Measurements from ENCODE around the gene HDGFL3.
"Not testable (repeated sequence)": the region's sequence is repeated elsewhere in the genome, so short reads cannot be mapped to it uniquely, and the experiment has no call there.

HDGFL3 gene

GRCh38 chr15:83170474-83171165, 37.0 kb downstream of the HDGFL3 start:
- H3K4me3 ChIP-seq (ENCODE audit: low read length), result no peak overlapping the region
- no peak for TF ChIP-seq ZNF274 (IDR thresholded peaks at IDR 0.05; ENCODE audit: low read depth, low read length)

- H3K4me3 ChIP-seq (ENCODE audit: low read length), result not testable (repeated sequence)
These were observed 38.0 kb downstream of the HDGFL3 start for GRCh38 chr15:83169576-83169975.

DNA sequence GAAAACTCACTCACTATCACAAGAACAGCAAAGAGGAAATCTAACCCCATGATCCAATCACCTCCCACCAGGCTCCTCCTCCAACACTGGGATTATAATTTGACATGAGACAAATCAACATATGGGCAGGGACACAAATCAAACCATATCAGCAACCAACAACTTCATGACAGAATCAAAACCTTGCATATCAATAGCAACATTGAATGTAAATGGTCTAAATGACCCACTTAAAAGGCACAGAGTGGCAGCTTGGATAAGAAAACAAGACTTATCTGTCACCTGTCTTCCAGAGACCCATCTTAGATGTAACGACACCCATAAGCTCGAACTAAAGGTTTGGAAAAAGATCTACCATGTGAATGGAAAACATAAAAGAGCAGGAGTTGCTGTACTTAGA, 40.8 kb downstream of the HDGFL3 start:
- no peak for TF ChIP-seq ZNF274 (IDR thresholded peaks at IDR 0.05; ENCODE audit: low read depth, low read length)
- H3K4me3 ChIP-seq (ENCODE audit: low read length), result no peak overlapping the region

DNA sequence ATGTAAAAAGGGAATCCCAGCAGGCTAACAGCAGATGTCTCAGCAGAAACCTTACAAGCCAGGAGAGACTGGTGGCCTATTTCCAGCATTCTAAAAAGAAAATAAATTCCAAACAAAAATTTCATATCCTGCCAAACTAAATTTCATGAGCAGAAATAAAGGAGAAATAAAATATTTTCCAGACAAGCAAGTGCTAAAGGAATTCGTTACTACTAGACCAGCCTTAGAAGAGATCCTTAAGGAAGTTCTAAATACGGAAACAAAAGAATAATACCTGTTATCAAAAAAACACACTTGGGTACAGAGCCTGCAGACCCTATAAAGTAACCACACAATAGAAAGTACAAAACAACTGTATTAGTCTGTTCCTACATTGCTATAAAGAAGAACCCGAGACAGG, 41.4 kb downstream of the HDGFL3 start:
- no peak for TF ChIP-seq ZNF274 (IDR thresholded peaks at IDR 0.05; ENCODE audit: low read depth, low read length)
- no peak overlapping the region for H3K4me3 ChIP-seq (ENCODE audit: low read length)

- H3K4me3 ChIP-seq (ENCODE audit: low read length), result no peak overlapping the region
- no peak for TF ChIP-seq ZNF274 (IDR thresholded peaks at IDR 0.05; ENCODE audit: low read depth, low read length)
These were observed 42.7 kb downstream of the HDGFL3 start for GRCh38 chr15:83164771-83165404.

- TF ChIP-seq ZNF274 (IDR thresholded peaks at IDR 0.05; ENCODE audit: low read depth, low read length), result no peak
- H3K4me3 ChIP-seq (ENCODE audit: low read length), result no peak overlapping the region
These were observed 43.4 kb downstream of the HDGFL3 start for GRCh38 chr15:83164111-83164770.

DNA sequence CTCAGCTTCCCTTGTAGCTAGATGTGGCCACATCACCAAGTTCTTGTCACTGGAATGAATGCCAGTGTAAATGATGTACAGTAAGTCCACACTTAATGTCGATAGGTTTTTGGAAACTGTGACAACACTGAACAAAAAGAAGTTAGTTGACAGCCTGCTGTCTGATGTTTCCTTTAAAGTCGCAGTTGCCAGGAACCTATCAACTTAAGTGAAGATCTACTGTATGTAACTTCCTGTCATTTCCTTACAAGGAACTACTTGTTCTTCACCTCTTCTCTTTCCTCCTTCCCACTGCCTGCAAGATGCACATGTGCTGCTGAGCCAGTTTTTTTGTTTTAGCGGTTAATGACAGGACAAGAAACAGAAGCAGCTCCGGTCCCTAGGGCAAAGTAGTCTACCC, 44.6 kb downstream of the HDGFL3 start:
- no peak for TF ChIP-seq ZNF274 (IDR thresholded peaks at IDR 0.05; ENCODE audit: low read depth, low read length)
- H3K4me3 ChIP-seq (ENCODE audit: low read length), result no peak overlapping the region

DNA sequence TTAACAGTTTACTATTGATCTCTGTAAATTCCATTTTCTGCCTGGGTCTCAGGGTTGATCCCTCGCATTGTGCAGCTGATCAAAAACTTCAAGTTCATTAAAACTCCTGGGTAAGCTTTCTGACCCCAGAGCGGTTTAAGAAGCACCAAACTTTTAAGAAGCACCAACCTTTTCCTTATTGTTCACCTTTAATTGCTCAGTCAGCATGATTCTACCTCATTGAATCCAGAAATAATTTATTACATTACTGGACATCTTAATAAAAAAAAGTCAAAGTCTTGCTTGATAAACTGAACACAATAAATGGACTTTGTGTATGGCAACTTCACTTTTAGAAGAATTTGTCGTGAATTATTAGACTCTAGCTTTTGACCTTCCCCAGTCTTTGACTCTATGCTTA, 46.9 kb downstream of the HDGFL3 start:
- TF ChIP-seq ZNF274 (IDR thresholded peaks at IDR 0.05; ENCODE audit: low read depth, low read length), result no peak
- no peak overlapping the region for H3K4me3 ChIP-seq (ENCODE audit: low read length)

DNA sequence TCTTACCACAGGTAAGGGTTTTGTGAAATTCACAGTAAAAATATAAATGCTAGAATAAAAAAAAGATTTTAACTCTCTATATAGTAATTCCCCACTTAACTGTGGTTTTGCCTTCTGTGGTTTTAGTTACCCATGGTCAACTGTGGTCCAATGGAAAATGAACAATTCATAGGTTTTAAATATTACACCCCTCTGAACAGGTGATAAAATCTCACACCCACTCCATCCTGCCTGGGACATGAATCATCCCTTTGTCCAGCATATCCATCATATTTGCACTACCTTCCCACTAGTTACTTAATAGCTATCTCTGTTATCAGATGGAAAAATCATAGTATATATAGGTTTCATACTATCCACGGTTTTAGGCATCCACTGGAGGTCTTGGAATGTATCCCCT, 49.2 kb downstream of the HDGFL3 start:
- no peak overlapping the region for H3K4me3 ChIP-seq (ENCODE audit: low read length)
- no peak for TF ChIP-seq ZNF274 (IDR thresholded peaks at IDR 0.05; ENCODE audit: low read depth, low read length)

- TF ChIP-seq ZNF274 (IDR thresholded peaks at IDR 0.05; ENCODE audit: low read depth, low read length), result no peak
- H3K4me3 ChIP-seq (ENCODE audit: low read length), result no peak overlapping the region
These were observed 51.7 kb downstream of the HDGFL3 start for GRCh38 chr15:83155942-83156341.

DNA sequence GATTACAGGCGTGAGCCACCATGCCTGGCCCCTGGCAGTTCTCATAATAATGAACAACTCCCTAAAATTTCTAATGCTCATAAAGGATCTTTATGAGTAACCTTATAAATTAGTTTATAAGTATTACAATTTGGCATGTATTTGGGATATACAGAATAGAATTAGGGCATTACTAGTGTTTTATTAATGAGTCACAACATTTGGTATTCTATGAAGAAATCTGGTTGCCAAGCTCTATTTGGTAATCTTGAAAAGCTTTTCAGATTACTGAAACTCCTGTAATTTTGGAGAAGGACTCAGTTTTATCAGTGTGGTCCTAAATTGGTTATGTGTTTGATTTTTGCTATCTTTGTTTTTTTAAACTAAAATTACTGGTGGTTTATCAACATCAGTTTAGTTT, 54.3 kb downstream of the HDGFL3 start:
- no peak for TF ChIP-seq ZNF274 (IDR thresholded peaks at IDR 0.05; ENCODE audit: low read depth, low read length)
- H3K4me3 ChIP-seq (ENCODE audit: low read length), result no peak overlapping the region

DNA sequence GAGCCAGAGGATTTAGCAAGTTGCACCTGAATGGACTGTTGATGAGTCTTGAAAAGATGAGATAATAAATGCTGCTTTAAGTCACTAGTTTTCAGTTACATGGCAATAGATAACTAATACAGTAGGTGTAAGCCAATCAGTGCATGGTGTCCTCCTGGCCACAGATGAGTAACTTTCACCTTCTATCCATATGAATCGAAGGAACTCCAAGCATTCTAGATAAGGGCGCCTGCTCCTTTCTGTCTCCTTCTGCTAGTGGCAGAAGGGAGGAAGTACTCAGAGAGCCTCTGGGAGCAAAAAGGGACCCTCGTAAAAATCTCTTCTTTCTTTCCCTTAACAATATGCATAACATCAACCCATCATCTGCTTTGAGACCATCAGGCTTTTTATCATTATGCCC, 62.9 kb downstream of the HDGFL3 start:
- TF ChIP-seq ZNF274 (IDR thresholded peaks at IDR 0.05; ENCODE audit: low read depth, low read length), result no peak
- H3K4me3 ChIP-seq (ENCODE audit: low read length), result no peak overlapping the region

- not testable (repeated sequence) for H3K4me3 ChIP-seq (ENCODE audit: low read length)
These were observed 65.5 kb downstream of the HDGFL3 start for GRCh38 chr15:83142151-83142550.

DNA sequence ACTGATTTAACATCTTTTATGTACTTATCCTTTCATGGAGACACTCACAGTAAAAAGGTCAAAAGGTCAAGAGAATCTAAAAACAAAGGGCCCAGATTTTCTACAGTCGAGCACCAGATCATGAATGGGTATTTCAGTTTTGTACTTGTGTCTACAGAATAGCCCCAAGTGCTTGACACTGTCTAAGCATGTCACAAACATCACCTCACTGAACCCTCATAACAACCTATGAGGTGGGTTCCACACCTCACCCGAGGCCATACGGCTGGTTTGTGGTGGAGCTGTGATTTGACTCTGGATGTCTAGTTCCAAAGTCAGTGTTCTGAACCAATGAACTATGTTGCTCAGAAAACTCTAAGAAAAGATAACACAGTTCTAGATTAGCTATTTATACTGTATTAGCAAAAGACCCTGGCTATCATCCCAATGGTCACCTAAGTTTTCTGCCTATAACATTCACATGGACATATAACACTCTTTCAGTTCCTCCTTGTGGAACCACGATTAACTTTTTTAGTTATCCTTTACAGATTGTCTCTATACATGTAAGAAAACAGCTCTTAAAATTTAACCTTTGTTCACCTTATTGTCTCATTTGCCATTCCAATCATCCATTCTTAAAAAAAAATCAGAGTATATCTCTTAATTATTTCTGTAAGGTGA, 74.6 kb downstream of the HDGFL3 start:
- H3K4me3 ChIP-seq (ENCODE audit: low read length), result no peak overlapping the region
- TF ChIP-seq ZNF274 (IDR thresholded peaks at IDR 0.05; ENCODE audit: low read depth, low read length), result no peak

DNA sequence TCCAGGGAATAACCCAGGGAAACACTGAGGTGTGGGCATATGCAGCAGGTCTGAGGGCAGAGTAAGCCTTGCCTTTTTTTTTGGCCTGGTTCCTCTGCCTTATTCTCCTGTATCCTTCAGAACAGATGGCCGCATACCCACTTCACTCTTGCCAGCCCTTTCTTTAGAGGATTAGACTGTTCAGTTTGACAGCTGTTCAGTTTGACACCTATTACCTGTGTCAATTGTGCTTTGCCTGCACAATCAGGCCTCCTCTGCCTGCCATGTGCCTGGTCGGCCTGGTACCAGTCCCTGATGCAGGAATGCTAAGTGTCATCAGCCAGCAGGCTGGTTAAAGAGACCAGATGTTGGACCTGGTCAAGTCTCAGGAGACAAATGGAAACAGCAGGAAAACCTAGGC, 77.8 kb downstream of the HDGFL3 start:
- no peak for TF ChIP-seq ZNF274 (IDR thresholded peaks at IDR 0.05; ENCODE audit: low read depth, low read length)
- no peak overlapping the region for H3K4me3 ChIP-seq (ENCODE audit: low read length)

All from GM08714 (cell line).